ENCODE data around the gene SLC1A5.

Gene SLC1A5

DNA sequence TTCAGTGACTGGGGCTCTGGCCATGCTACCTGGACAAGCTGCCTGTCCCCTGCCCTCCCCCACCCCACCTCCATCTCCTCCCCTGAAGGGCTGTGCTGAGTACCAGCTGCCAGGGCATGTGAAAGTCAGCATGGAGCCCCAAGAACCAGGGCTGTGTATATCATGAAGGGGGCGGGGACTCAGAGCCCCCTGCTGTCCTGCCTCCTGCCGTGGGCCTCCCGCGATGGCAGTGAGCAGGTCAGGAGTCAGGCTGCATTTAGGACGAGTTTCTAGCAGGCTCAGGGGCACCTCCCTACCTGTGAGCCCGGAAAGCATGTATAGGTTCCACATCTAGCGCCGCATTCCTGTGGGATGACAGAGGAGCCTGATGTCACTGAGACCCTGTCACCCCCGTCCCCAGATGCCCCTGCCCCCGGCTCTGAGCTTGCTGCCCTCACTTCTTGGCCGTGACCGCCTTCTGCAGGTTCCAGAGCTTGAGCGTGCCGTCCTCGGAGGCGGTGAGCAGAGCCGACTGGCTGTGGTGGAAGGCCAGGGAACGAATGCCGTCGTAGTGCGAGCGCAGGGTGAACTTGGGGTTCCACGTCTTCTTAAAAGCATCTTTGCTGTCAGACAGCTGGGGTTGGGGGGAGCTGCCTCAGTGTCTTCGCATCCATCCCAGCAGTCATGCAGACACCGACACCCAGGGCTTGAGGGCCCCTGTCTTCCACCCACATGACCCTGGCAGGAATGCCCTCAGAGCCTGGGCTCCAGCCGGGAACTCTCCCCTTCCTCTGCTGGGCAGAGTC is 63.2 kb downstream of the SLC1A5 start:
- no peak for DNase-seq (ENCODE audit: low read depth)
